Glutamatergic neuron (in vitro differentiated cells): Measurements from ENCODE around the gene ELOVL2. TPM values are rescaled to one million over a fixed set of nuclear protein-coding genes. Genes with fewer than 3 reads are reported as not detected.

Source experiments
- DNase-seq: peaks from one replicate; pipeline ENCODE4 v3.0.0; 2022
- H3K27ac Mint-ChIP-seq: one replicate; pipeline ENCODE4 v1.8.0; 2020; ENCODE audit warnings: mild to moderate bottlenecking, mixed read lengths, inconsistent platforms; ENCODE audit not compliant: unreplicated experiment
- H3K27me3 Mint-ChIP-seq: one replicate; pipeline ENCODE4 v1.8.0; 2020; ENCODE audit warnings: mild to moderate bottlenecking, moderate library complexity, mixed read lengths, inconsistent platforms; ENCODE audit not compliant: unreplicated experiment
- H3K36me3 Mint-ChIP-seq: one replicate; pipeline ENCODE4 v1.8.0; 2020; ENCODE audit warnings: mild to moderate bottlenecking, mixed read lengths, inconsistent platforms; ENCODE audit not compliant: unreplicated experiment
- H3K4me1 Mint-ChIP-seq: one replicate; pipeline ENCODE4 v1.8.0; 2020; ENCODE audit warnings: mild to moderate bottlenecking, low read depth, mixed read lengths, inconsistent platforms; ENCODE audit not compliant: unreplicated experiment
- H3K4me3 Mint-ChIP-seq: one replicate; pipeline ENCODE4 v1.8.0; 2020; ENCODE audit warnings: mild to moderate bottlenecking, mixed read lengths, inconsistent platforms; ENCODE audit not compliant: unreplicated experiment
- H3K9me3 Mint-ChIP-seq: one replicate; pipeline ENCODE4 v1.8.0; 2020; ENCODE audit warnings: mild to moderate bottlenecking, moderate library complexity, mixed read lengths, inconsistent platforms; ENCODE audit not compliant: unreplicated experiment
- CTCF ChIP-seq: fragments of 200-600 bp; sonication (generic); IDR thresholded peaks from one replicate; pipeline ENCODE4 v1.5.0; 2021; ENCODE audit not compliant: partially characterized antibody, unreplicated experiment
- total RNA-seq: library from RNA; stranded (reverse); fragmentation: NEBNext Ultra II Directional; extraction: Animal tissue kit (Norgen Biotek cat#: 25700); gene quantifications from one replicate; pipeline ENCODE4 v1.2.1, GENCODE V29; 2021; ENCODE audit not compliant: unreplicated experiment

ELOVL2 gene
- total RNA-seq, 1 donor from 2014 or later, result 10.6 TPM

- no peak overlapping the region for H3K27ac Mint-ChIP-seq
- DNase-seq, result no peak
- H3K9me3 Mint-ChIP-seq, result peaks cover 2% of the 10 kb centered on the region
- H3K4me1 Mint-ChIP-seq, result peaks cover 4% of the 10 kb centered on the region
- peaks cover 1% of the 10 kb centered on the region for H3K27me3 Mint-ChIP-seq
- no peak overlapping the region for H3K4me3 Mint-ChIP-seq
- H3K36me3 Mint-ChIP-seq, result no peaks in the 10 kb centered on the region
- no peak for TF ChIP-seq CTCF
Observed at GRCh38 chr6:11066505-11067347, 22.6 kb upstream of the ELOVL2 start.

GRCh38 chr6:11065436-11066202 is 21.5 kb upstream of the ELOVL2 start:
- H3K27ac Mint-ChIP-seq, result no peak overlapping the region
- no peak for DNase-seq

GRCh38 chr6:11064836-11065235 is 20.7 kb upstream of the ELOVL2 start:
- H3K9me3 Mint-ChIP-seq, result peaks cover 2% of the 10 kb centered on the region
- peaks cover 1% of the 10 kb centered on the region for H3K27me3 Mint-ChIP-seq
- H3K36me3 Mint-ChIP-seq, result no peaks in the 10 kb centered on the region
- H3K4me3 Mint-ChIP-seq, result no peak overlapping the region
- TF ChIP-seq CTCF, result no peak
- no peak overlapping the region for H3K27ac Mint-ChIP-seq
- peaks cover 4% of the 10 kb centered on the region for H3K4me1 Mint-ChIP-seq
- DNase-seq, result no peak

More at GRCh38 chr6:11065436-11066202, 21.5 kb upstream of the ELOVL2 start:
- no peak for TF ChIP-seq CTCF
- Mint-ChIP-seq H3K4me1 (peaks cover 4% of the 10 kb centered on the region), H3K27me3 (peaks cover 1% of the 10 kb centered on the region), H3K4me3 (no peak overlapping the region), H3K9me3 (peaks cover 2% of the 10 kb centered on the region), H3K36me3 (no peaks in the 10 kb centered on the region)

- H3K9me3 Mint-ChIP-seq, result peaks cover under 1% of the 10 kb centered on the region
- no peaks in the 10 kb centered on the region for H3K36me3 Mint-ChIP-seq
- H3K27ac Mint-ChIP-seq, result no peak overlapping the region
- no peak overlapping the region for H3K4me3 Mint-ChIP-seq
- no peak for TF ChIP-seq CTCF
- peaks cover 4% of the 10 kb centered on the region for H3K4me1 Mint-ChIP-seq
- H3K27me3 Mint-ChIP-seq, result peaks cover 1% of the 10 kb centered on the region
- no peak for DNase-seq
Observed at GRCh38 chr6:11062715-11063114, 18.6 kb upstream of the ELOVL2 start.

- H3K27ac Mint-ChIP-seq, result no peak overlapping the region
- no peaks in the 10 kb centered on the region for H3K9me3 Mint-ChIP-seq
- H3K27me3 Mint-ChIP-seq, result peaks cover 1% of the 10 kb centered on the region
- H3K36me3 Mint-ChIP-seq, result no peaks in the 10 kb centered on the region
- H3K4me1 Mint-ChIP-seq, result peaks cover 4% of the 10 kb centered on the region
- TF ChIP-seq CTCF, result no peak
- H3K4me3 Mint-ChIP-seq, result no peak overlapping the region
- no peak for DNase-seq
Observed at GRCh38 chr6:11062083-11062482, 18.0 kb upstream of the ELOVL2 start.
